Measurements from ENCODE around the gene OTOS. TPM values are rescaled to one million over a fixed set of nuclear protein-coding genes. Genes with fewer than 3 reads are reported as not detected.

OTOS gene
- total and polyA plus RNA-seq, 4 donors, result not detected

DNA sequence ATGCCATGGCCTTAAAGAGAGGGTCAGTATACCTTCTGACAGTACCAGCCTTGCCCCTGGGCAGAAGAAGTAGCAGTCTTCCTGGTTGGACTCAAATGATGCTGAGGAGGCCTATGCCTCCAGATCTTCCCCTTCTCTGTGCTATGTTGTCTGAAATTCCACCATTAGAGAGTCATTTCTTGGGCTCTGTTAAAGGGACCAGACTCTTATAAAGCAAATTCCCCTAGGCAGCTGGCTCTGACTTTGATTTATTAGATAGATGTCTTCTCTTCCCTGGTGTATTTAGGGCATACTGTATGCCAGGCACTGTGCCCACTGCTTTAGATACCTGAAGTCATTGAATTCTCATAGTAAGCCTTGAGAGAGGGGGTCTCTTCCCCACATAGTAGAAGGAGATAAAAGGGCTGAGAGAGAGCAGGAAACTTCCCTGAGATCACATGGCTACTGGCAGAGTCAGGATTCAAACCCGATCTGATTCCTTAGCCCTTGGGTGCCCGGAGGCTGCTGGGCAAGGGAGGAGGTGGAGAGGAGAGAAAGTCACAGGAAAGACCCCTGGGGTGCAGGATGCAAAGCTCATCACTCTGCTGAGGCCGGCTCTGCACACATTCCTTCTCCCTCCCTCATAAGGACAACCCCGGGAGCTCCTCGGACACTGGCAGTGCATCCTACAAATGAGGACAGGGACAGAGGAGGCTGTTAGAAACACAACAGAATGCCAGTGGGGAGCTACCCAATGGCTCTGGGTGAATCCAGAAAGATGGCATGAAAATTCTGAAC lies 27.4 kb downstream of the OTOS start:
- Histone ChIP-seq H3K9ac (ENCODE audit: low read depth in 1 of 2, low read length in 2 of 2) (no peak overlapping the region), H3K9me3 (ENCODE audit: control insufficient read depth in 4 of 4, low read length in 3 of 4) (peaks cover 0 to 3% (median 0%) of the 10 kb centered on the region in 4 donors)

More for the DNA sequence above, 27.4 kb downstream of the OTOS start:
- TF ChIP-seq, protein P1, sequence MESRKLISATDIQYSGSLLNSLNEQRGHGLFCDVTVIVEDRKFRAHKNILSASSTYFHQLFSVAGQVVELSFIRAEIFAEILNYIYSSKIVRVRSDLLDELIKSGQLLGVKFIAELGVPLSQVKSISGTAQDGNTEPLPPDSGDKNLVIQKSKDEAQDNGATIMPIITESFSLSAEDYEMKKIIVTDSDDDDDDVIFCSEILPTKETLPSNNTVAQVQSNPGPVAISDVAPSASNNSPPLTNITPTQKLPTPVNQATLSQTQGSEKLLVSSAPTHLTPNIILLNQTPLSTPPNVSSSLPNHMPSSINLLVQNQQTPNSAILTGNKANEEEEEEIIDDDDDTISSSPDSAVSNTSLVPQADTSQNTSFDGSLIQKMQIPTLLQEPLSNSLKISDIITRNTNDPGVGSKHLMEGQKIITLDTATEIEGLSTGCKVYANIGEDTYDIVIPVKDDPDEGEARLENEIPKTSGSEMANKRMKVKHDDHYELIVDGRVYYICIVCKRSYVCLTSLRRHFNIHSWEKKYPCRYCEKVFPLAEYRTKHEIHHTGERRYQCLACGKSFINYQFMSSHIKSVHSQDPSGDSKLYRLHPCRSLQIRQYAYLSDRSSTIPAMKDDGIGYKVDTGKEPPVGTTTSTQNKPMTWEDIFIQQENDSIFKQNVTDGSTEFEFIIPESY (IDR thresholded peaks at IDR 0.05), result no peak
- TF ChIP-seq TAF1 (conservative IDR thresholded peaks at IDR 0.05) (no peak), NR2F2 (IDR thresholded peaks at IDR 0.05) (no peak), HNF4G (IDR thresholded peaks at IDR 0.05) (no peak), GABPA (IDR thresholded peaks at IDR 0.05 in 1 of 2, conservative IDR thresholded peaks at IDR 0.05 in 1 of 2) (no peak), JUND (IDR thresholded peaks at IDR 0.05) (no peak), FOXA1 (IDR thresholded peaks at IDR 0.05) (no peak), RXRA (IDR thresholded peaks at IDR 0.05) (no peak), YY1 (IDR thresholded peaks at IDR 0.05) (no peak), EGR1 (IDR thresholded peaks at IDR 0.05; ENCODE audit: low read depth in 2 of 2) (no peak), FOXA2 (IDR thresholded peaks at IDR 0.05) (no peak), CTCF (IDR thresholded peaks at IDR 0.05; ENCODE audit: low read depth, low read length, missing input control) (no peak), SP1 (IDR thresholded peaks at IDR 0.05) (no peak), MAX (IDR thresholded peaks at IDR 0.05) (no peak)
- TF ChIP-seq, protein P2, sequence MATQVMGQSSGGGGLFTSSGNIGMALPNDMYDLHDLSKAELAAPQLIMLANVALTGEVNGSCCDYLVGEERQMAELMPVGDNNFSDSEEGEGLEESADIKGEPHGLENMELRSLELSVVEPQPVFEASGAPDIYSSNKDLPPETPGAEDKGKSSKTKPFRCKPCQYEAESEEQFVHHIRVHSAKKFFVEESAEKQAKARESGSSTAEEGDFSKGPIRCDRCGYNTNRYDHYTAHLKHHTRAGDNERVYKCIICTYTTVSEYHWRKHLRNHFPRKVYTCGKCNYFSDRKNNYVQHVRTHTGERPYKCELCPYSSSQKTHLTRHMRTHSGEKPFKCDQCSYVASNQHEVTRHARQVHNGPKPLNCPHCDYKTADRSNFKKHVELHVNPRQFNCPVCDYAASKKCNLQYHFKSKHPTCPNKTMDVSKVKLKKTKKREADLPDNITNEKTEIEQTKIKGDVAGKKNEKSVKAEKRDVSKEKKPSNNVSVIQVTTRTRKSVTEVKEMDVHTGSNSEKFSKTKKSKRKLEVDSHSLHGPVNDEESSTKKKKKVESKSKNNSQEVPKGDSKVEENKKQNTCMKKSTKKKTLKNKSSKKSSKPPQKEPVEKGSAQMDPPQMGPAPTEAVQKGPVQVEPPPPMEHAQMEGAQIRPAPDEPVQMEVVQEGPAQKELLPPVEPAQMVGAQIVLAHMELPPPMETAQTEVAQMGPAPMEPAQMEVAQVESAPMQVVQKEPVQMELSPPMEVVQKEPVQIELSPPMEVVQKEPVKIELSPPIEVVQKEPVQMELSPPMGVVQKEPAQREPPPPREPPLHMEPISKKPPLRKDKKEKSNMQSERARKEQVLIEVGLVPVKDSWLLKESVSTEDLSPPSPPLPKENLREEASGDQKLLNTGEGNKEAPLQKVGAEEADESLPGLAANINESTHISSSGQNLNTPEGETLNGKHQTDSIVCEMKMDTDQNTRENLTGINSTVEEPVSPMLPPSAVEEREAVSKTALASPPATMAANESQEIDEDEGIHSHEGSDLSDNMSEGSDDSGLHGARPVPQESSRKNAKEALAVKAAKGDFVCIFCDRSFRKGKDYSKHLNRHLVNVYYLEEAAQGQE (IDR thresholded peaks at IDR 0.05), result no peak
- TF ChIP-seq, protein P3, sequence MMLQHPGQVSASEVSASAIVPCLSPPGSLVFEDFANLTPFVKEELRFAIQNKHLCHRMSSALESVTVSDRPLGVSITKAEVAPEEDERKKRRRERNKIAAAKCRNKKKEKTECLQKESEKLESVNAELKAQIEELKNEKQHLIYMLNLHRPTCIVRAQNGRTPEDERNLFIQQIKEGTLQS (IDR thresholded peaks at IDR 0.05), result no peak
- no peaks in the 10 kb centered on the region for H3K4me1 ChIP-seq (ENCODE audit: control insufficient read depth in 4 of 4, insufficient read depth in 4 of 4, low read length in 3 of 4)
- peaks cover 0 to 2% (median 0%) of the 10 kb centered on the region in 4 donors for H3K27me3 ChIP-seq (ENCODE audit: control insufficient read depth in 4 of 4, insufficient read depth in 4 of 4, low read length in 3 of 4)
- DNase-seq (ENCODE audit: low spot score), result no peak
- H3K27ac ChIP-seq (ENCODE audit: low read depth in 1 of 2, low read length in 2 of 2), result no peak overlapping the region
- no peaks in the 10 kb centered on the region for H3K36me3 ChIP-seq (ENCODE audit: control insufficient read depth in 4 of 4, insufficient read depth in 3 of 4, low read depth in 1 of 4, low read length in 3 of 4)
- no peak overlapping the region for H3K4me3 ChIP-seq (ENCODE audit: low read depth in 1 of 3, low read length in 3 of 3)
- WGBS, result 21% methylated on average over 5 of the region's 5 CpGs

All from liver (tissue), 9 donors.